Astrocyte of the spinal cord (primary cell): Measurements from ENCODE around the gene BTBD9.

Experiments
- DNase-seq: peaks from one replicate; pipeline ENCODE4 v3.0.0; 2011; ENCODE audit warnings: low read depth, low spot score
- H3K4me3 ChIP-seq: 2 replicates; pipeline ENCODE4 v1.5.1; 2011; ENCODE audit warnings: low read depth, mild to moderate bottlenecking, low read length, moderate library complexity
- CTCF ChIP-seq: IDR thresholded peaks from 2 replicates; pipeline ENCODE4 v1.5.1; 2012; ENCODE audit warnings: low read depth, mild to moderate bottlenecking, low read length, inconsistent platforms
- in situ Hi-C: cut with HindIII; loops from 2 replicates; pipeline ENCODE4 v1.10.0; 2017; ENCODE audit warnings: low sequenced_read_pairs

BTBD9 gene

GRCh38 chr6:38445336-38445735, 194.4 kb downstream of the BTBD9 start:
- no peak for DNase-seq

GRCh38 chr6:38443352-38444144, 196.2 kb downstream of the BTBD9 start:
- no peak for DNase-seq
- TF ChIP-seq CTCF, result no peak
- no peak overlapping the region for H3K4me3 ChIP-seq
- in situ Hi-C loops, result no loop called here

More at GRCh38 chr6:38445336-38445735, 194.4 kb downstream of the BTBD9 start:
- TF ChIP-seq CTCF, result no peak
- H3K4me3 ChIP-seq, result no peak overlapping the region
- in situ Hi-C loops, result no loop called here

GRCh38 chr6:38438097-38438496, 201.6 kb downstream of the BTBD9 start:
- DNase-seq, result no peak
- no peak overlapping the region for H3K4me3 ChIP-seq
- no peak for TF ChIP-seq CTCF
- in situ Hi-C loops, result no loop called here

- in situ Hi-C loops, result no loop called here
- no peak for TF ChIP-seq CTCF
- H3K4me3 ChIP-seq, result no peak overlapping the region
Measured at GRCh38 chr6:38436726-38437465, 202.8 kb downstream of the BTBD9 start.

GRCh38 chr6:38435330-38435729, 204.4 kb downstream of the BTBD9 start:
- no peak overlapping the region for H3K4me3 ChIP-seq
- TF ChIP-seq CTCF, result no peak
- in situ Hi-C loops, result no loop called here
- no peak for DNase-seq

More at GRCh38 chr6:38436726-38437465, 202.8 kb downstream of the BTBD9 start:
- DNase-seq, result peak; percentile 35

- in situ Hi-C loops, result no loop called here
- no peak for DNase-seq
- no peak overlapping the region for H3K4me3 ChIP-seq
- no peak for TF ChIP-seq CTCF
Measured at GRCh38 chr6:38434051-38434450, 205.7 kb downstream of the BTBD9 start.
